ENCODE data around the gene CACNG4.

DNA sequence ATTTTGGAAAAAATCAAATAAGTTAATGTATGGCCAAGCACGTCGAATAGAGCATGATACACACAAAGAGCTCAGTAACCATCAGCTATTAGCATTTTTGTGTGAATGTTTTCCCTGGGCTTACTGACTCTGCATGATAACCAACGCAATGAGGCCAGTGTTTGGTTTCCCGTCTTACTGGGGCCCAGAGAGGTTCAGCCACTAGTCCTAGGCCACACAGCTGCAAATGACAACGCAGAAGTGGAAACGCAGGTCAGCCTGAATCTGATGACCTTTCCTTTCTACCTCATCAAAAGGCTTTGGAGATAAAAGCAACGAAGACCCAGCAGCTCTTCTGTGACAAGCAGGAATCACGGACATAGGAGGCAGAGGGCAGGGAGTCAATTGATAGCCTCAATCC, 7.2 kb upstream of the CACNG4 start:
- TF ChIP-seq, protein P1, sequence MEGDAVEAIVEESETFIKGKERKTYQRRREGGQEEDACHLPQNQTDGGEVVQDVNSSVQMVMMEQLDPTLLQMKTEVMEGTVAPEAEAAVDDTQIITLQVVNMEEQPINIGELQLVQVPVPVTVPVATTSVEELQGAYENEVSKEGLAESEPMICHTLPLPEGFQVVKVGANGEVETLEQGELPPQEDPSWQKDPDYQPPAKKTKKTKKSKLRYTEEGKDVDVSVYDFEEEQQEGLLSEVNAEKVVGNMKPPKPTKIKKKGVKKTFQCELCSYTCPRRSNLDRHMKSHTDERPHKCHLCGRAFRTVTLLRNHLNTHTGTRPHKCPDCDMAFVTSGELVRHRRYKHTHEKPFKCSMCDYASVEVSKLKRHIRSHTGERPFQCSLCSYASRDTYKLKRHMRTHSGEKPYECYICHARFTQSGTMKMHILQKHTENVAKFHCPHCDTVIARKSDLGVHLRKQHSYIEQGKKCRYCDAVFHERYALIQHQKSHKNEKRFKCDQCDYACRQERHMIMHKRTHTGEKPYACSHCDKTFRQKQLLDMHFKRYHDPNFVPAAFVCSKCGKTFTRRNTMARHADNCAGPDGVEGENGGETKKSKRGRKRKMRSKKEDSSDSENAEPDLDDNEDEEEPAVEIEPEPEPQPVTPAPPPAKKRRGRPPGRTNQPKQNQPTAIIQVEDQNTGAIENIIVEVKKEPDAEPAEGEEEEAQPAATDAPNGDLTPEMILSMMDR (IDR thresholded peaks at IDR 0.05 in 2 of 3, conservative IDR thresholded peaks at IDR 0.05 in 1 of 3; ENCODE audit: borderline replicate concordance in 1 of 3, insufficient read depth in 1 of 3, low read depth in 2 of 3, low read length in 2 of 3): no peak
- TF ChIP-seq SIN3A (IDR thresholded peaks at IDR 0.05; ENCODE audit: low read depth) (no peak), POLR2A (IDR thresholded peaks at IDR 0.05; ENCODE audit: borderline replicate concordance, extremely low read depth, insufficient read depth, insufficient read length) (no peak), FOSL1 (IDR thresholded peaks at IDR 0.05; ENCODE audit: low read depth) (no peak), CBX3 (IDR thresholded peaks at IDR 0.05; ENCODE audit: low read depth) (no peak), YY1 (IDR thresholded peaks at IDR 0.05; ENCODE audit: extremely low read depth, insufficient replicate concordance, low read depth, low read length) (no peak), EZH2 (IDR thresholded peaks at IDR 0.05) (no peak), ELF1 (IDR thresholded peaks at IDR 0.05; ENCODE audit: borderline replicate concordance, low read depth) (no peak), RAD21 (IDR thresholded peaks at IDR 0.05; ENCODE audit: low read depth) (no peak)
- TF ChIP-seq, protein P2, sequence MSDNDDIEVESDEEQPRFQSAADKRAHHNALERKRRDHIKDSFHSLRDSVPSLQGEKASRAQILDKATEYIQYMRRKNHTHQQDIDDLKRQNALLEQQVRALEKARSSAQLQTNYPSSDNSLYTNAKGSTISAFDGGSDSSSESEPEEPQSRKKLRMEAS (IDR thresholded peaks at IDR 0.05): no peak
- TF ChIP-seq, protein P3, sequence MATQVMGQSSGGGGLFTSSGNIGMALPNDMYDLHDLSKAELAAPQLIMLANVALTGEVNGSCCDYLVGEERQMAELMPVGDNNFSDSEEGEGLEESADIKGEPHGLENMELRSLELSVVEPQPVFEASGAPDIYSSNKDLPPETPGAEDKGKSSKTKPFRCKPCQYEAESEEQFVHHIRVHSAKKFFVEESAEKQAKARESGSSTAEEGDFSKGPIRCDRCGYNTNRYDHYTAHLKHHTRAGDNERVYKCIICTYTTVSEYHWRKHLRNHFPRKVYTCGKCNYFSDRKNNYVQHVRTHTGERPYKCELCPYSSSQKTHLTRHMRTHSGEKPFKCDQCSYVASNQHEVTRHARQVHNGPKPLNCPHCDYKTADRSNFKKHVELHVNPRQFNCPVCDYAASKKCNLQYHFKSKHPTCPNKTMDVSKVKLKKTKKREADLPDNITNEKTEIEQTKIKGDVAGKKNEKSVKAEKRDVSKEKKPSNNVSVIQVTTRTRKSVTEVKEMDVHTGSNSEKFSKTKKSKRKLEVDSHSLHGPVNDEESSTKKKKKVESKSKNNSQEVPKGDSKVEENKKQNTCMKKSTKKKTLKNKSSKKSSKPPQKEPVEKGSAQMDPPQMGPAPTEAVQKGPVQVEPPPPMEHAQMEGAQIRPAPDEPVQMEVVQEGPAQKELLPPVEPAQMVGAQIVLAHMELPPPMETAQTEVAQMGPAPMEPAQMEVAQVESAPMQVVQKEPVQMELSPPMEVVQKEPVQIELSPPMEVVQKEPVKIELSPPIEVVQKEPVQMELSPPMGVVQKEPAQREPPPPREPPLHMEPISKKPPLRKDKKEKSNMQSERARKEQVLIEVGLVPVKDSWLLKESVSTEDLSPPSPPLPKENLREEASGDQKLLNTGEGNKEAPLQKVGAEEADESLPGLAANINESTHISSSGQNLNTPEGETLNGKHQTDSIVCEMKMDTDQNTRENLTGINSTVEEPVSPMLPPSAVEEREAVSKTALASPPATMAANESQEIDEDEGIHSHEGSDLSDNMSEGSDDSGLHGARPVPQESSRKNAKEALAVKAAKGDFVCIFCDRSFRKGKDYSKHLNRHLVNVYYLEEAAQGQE (IDR thresholded peaks at IDR 0.05; ENCODE audit: low read depth): no peak

Data from HCT116 (cell line).